ENCODE measurements around the gene PADI2. TPM values are rescaled to one million over a fixed set of nuclear protein-coding genes. Genes with fewer than 3 reads are reported as not detected.

PADI2 gene
- total and polyA plus RNA-seq, 4 experiments from 2014 or later = 0.14 TPM; not detected in 3

GRCh38 chr1:17081439-17081838, 37.8 kb downstream of the PADI2 start:
- Histone ChIP-seq H3K27ac (ENCODE audit: low read depth, low read length) (no peak overlapping the region), H3K27me3 (ENCODE audit: insufficient read depth, low read length) (no peaks in the 10 kb centered on the region), H3K4me3 (ENCODE audit: low read length in 2 of 2) (no peak overlapping the region), H3K9me3 (ENCODE audit: control insufficient read depth in 1 of 2, low read length in 2 of 2) (no peaks in the 10 kb centered on the region), H3K4me1 (ENCODE audit: insufficient read depth, low read length) (no peaks in the 10 kb centered on the region), H3K36me3 (ENCODE audit: insufficient read depth, low read length) (no peaks in the 10 kb centered on the region)
- ChIA-PET POLR2A (ENCODE audit: partially characterized antibody) (no interaction called here), CTCF (ENCODE audit: partially characterized antibody) (no interaction called here)
- Mint-ChIP-seq H3K9me3 (no peaks in the 10 kb centered on the region), H3K27me3 (peaks cover 5 to 7% of the 10 kb centered on the region in 2 donors), H3K4me1 (no peaks in the 10 kb centered on the region), H3K36me3 (no peaks in the 10 kb centered on the region), H3K4me3 (no peak overlapping the region), H3K27ac (no peak overlapping the region)
- no peak for DNase-seq
- intact Hi-C loops (cut with micrococcal nuclease) = no loop called here

GRCh38 chr1:17080880-17081279, 38.4 kb downstream of the PADI2 start:
- Mint-ChIP-seq H3K4me3 (no peak overlapping the region), H3K27ac (no peak overlapping the region), H3K4me1 (no peaks in the 10 kb centered on the region), H3K36me3 (no peaks in the 10 kb centered on the region), H3K27me3 (peaks cover 5 to 7% of the 10 kb centered on the region in 2 donors), H3K9me3 (no peaks in the 10 kb centered on the region)
- no peak for DNase-seq
- Histone ChIP-seq H3K4me3 (ENCODE audit: low read length in 2 of 2) (no peak overlapping the region), H3K9me3 (ENCODE audit: control insufficient read depth in 1 of 2, low read length in 2 of 2) (no peaks in the 10 kb centered on the region), H3K27me3 (ENCODE audit: insufficient read depth, low read length) (no peaks in the 10 kb centered on the region), H3K36me3 (ENCODE audit: insufficient read depth, low read length) (no peaks in the 10 kb centered on the region), H3K4me1 (ENCODE audit: insufficient read depth, low read length) (no peaks in the 10 kb centered on the region), H3K27ac (ENCODE audit: low read depth, low read length) (no peak overlapping the region)
- intact Hi-C loops (cut with micrococcal nuclease) = no loop called here
- ChIA-PET CTCF (ENCODE audit: partially characterized antibody) (no interaction called here), POLR2A (ENCODE audit: partially characterized antibody) (no interaction called here)

- CTCF ChIA-PET (ENCODE audit: partially characterized antibody) = no interaction called here
Observed at GRCh38 chr1:17080085-17080759, 39.0 kb downstream of the PADI2 start.

GRCh38 chr1:17078991-17079868, 40.0 kb downstream of the PADI2 start:
- H3K36me3 Mint-ChIP-seq = no peaks in the 10 kb centered on the region
- H3K4me1 Mint-ChIP-seq = no peaks in the 10 kb centered on the region
- POLR2A ChIA-PET (ENCODE audit: partially characterized antibody) = no interaction called here
- peaks cover 0 to 1% of the 10 kb centered on the region in 2 donors for H3K27me3 Mint-ChIP-seq
- Histone ChIP-seq H3K36me3 (ENCODE audit: insufficient read depth, low read length) (no peaks in the 10 kb centered on the region), H3K27me3 (ENCODE audit: insufficient read depth, low read length) (no peaks in the 10 kb centered on the region), H3K4me3 (ENCODE audit: low read length in 2 of 2) (no peak overlapping the region), H3K9me3 (ENCODE audit: control insufficient read depth in 1 of 2, low read length in 2 of 2) (no peaks in the 10 kb centered on the region), H3K4me1 (ENCODE audit: insufficient read depth, low read length) (no peaks in the 10 kb centered on the region), H3K27ac (ENCODE audit: low read depth, low read length) (no peak overlapping the region)
- DNase-seq = no peak
- peaks cover 0 to 3% (median 0%) of the 10 kb centered on the region in 8 donors for H3K9me3 Mint-ChIP-seq
- no peak overlapping the region for H3K4me3 Mint-ChIP-seq
- no peak overlapping the region for H3K27ac Mint-ChIP-seq
- intact Hi-C loops (cut with micrococcal nuclease) = no loop called here
- CTCF ChIA-PET (ENCODE audit: partially characterized antibody) = no interaction called here

More at GRCh38 chr1:17080085-17080759, 39.0 kb downstream of the PADI2 start:
- Histone ChIP-seq H3K36me3 (ENCODE audit: insufficient read depth, low read length) (no peaks in the 10 kb centered on the region), H3K4me3 (ENCODE audit: low read length in 2 of 2) (no peak overlapping the region), H3K27ac (ENCODE audit: low read depth, low read length) (no peak overlapping the region), H3K4me1 (ENCODE audit: insufficient read depth, low read length) (no peaks in the 10 kb centered on the region), H3K9me3 (ENCODE audit: control insufficient read depth in 1 of 2, low read length in 2 of 2) (no peaks in the 10 kb centered on the region), H3K27me3 (ENCODE audit: insufficient read depth, low read length) (no peaks in the 10 kb centered on the region)
- intact Hi-C loops (cut with micrococcal nuclease) = no loop called here
- Mint-ChIP-seq H3K4me3 (no peak overlapping the region), H3K27me3 (peaks cover 4 to 7% of the 10 kb centered on the region in 2 donors), H3K9me3 (peaks cover 0 to 3% (median 0%) of the 10 kb centered on the region in 8 donors), H3K27ac (no peak overlapping the region), H3K4me1 (no peaks in the 10 kb centered on the region), H3K36me3 (no peaks in the 10 kb centered on the region)
- POLR2A ChIA-PET (ENCODE audit: partially characterized antibody) = no interaction called here
- no peak for DNase-seq

DNA sequence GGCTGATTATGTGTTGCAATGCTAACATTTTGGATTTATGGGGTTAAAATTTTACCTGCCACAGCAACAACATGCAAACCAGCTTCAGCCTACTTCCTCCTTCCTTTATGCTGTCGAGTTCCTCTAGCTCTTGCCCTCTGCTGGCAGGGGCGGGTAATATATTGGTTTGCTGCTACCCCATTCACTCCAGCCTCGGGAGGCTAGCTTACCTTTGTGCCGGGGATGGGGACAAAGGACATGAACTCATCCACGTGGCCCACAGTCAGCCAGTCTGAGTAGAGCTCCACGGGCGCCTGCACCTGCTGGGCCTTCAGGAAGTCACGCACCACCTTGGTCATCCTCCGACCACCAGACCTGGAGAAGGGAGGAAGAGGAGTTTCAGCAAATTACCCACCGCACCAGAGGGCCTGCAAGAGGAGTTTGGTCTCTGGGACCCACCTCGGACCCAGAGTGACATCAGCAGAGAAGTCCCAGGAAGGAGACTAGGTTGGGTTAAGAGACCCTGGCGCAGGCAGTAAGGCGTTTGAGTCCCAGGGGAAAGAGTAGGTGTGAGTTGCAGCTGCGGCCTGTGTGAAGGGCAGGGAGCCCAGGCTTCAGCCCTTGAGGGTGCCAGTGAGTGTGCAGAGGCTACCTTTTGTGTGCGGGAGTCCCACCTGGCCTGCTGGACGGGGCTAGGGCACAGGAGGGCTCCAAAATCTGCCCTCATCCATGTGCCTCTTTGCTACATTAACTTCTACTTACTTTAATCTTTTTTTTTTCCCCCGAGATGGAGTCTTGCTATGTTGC, 43.6 kb downstream of the PADI2 start:
- Mint-ChIP-seq H3K4me3 (no peak overlapping the region), H3K27me3 (peaks cover 0 to 1% of the 10 kb centered on the region in 2 donors), H3K4me1 (peaks cover 0 to 2% (median 0%) of the 10 kb centered on the region in 4 donors), H3K27ac (peak overlapping the region in 1 of 7 donors; percentile 31), H3K36me3 (no peaks in the 10 kb centered on the region), H3K9me3 (peaks cover 0 to 3% (median 0%) of the 10 kb centered on the region in 8 donors)
- no peak for DNase-seq
- H3K9me3 ChIP-seq (ENCODE audit: control insufficient read depth in 1 of 2, low read length in 2 of 2) = no peaks in the 10 kb centered on the region
- intact Hi-C loops (cut with micrococcal nuclease) = no loop called here
- no peaks in the 10 kb centered on the region for H3K36me3 ChIP-seq (ENCODE audit: insufficient read depth, low read length)
- CTCF ChIA-PET (ENCODE audit: partially characterized antibody) = interaction anchor here (0.8 to 1.6 kb wide), 3 partner anchors 8 to 124 kb away, joined by 3 to 4 read pairs (median 3); no protein-coding TSS in a partner anchor
- H3K4me1 ChIP-seq (ENCODE audit: insufficient read depth, low read length) = no peaks in the 10 kb centered on the region
- no peak overlapping the region for H3K4me3 ChIP-seq (ENCODE audit: low read length in 2 of 2)
- H3K27me3 ChIP-seq (ENCODE audit: insufficient read depth, low read length) = no peaks in the 10 kb centered on the region
- POLR2A ChIA-PET (ENCODE audit: partially characterized antibody) = no interaction called here
- H3K27ac ChIP-seq (ENCODE audit: low read depth, low read length) = no peak overlapping the region

- ChIA-PET POLR2A (ENCODE audit: partially characterized antibody) (no interaction called here), CTCF (ENCODE audit: partially characterized antibody) (no interaction called here)
- no peak for DNase-seq
- Mint-ChIP-seq H3K4me1 (peaks cover 0 to 2% (median 0%) of the 10 kb centered on the region in 4 donors), H3K27ac (no peak overlapping the region), H3K27me3 (peaks cover 0 to 3% of the 10 kb centered on the region in 2 donors), H3K36me3 (no peaks in the 10 kb centered on the region), H3K4me3 (no peak overlapping the region), H3K9me3 (peaks cover 0 to 3% (median 0%) of the 10 kb centered on the region in 8 donors)
- peaks cover 4% of the 10 kb centered on the region for H3K27me3 ChIP-seq (ENCODE audit: insufficient read depth, low read length)
- intact Hi-C loops (cut with micrococcal nuclease) = no loop called here
- H3K36me3 ChIP-seq (ENCODE audit: insufficient read depth, low read length) = no peaks in the 10 kb centered on the region
- no peak overlapping the region for H3K27ac ChIP-seq (ENCODE audit: low read depth, low read length)
- H3K4me3 ChIP-seq (ENCODE audit: low read length in 2 of 2) = no peak overlapping the region
- H3K4me1 ChIP-seq (ENCODE audit: insufficient read depth, low read length) = no peaks in the 10 kb centered on the region
- no peaks in the 10 kb centered on the region for H3K9me3 ChIP-seq (ENCODE audit: control insufficient read depth in 1 of 2, low read length in 2 of 2)
Observed at GRCh38 chr1:17071794-17072193, 47.5 kb downstream of the PADI2 start.

DNA sequence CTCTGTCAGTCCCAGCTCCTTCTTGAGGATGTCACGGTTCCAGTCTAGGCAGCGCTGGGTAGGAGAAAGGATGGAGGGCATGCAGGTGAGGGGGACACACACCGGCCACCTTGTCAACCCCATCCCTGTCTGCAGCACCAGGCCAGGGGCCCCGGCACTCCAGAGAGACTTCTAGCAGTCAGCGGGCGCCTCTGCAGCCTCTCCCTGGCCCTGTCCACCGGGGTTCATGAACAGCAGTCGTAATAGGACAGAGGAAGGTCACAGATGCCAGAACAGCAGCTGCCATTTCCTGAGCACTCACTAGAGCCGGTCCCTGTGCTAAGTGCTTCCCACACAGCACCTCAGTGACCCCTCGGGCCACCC, 49.1 kb downstream of the PADI2 start:
- H3K27me3 Mint-ChIP-seq = peaks cover 0 to 3% of the 10 kb centered on the region in 2 donors
- H3K4me3 ChIP-seq (ENCODE audit: low read length in 2 of 2) = no peak overlapping the region
- no peaks in the 10 kb centered on the region for H3K36me3 ChIP-seq (ENCODE audit: insufficient read depth, low read length)
- ChIA-PET POLR2A (ENCODE audit: partially characterized antibody) (no interaction called here), CTCF (ENCODE audit: partially characterized antibody) (no interaction called here)
- H3K4me1 ChIP-seq (ENCODE audit: insufficient read depth, low read length) = no peaks in the 10 kb centered on the region
- no peaks in the 10 kb centered on the region for H3K36me3 Mint-ChIP-seq
- peaks cover 0 to 2% (median 0%) of the 10 kb centered on the region in 8 donors for H3K9me3 Mint-ChIP-seq
- H3K27ac Mint-ChIP-seq = no peak overlapping the region
- no peak overlapping the region for H3K27ac ChIP-seq (ENCODE audit: low read depth, low read length)
- peaks cover 4% of the 10 kb centered on the region for H3K27me3 ChIP-seq (ENCODE audit: insufficient read depth, low read length)
- peaks cover 0 to 2% (median 0%) of the 10 kb centered on the region in 4 donors for H3K4me1 Mint-ChIP-seq
- no peaks in the 10 kb centered on the region for H3K9me3 ChIP-seq (ENCODE audit: control insufficient read depth in 1 of 2, low read length in 2 of 2)
- no peak for DNase-seq
- intact Hi-C loops (cut with micrococcal nuclease) = no loop called here
- H3K4me3 Mint-ChIP-seq = no peak overlapping the region
